HCT116 (cell line): Measurements from ENCODE around the gene IL18R1. TPM values are rescaled to one million over a fixed set of nuclear protein-coding genes. Genes with fewer than 3 reads are reported as not detected.

Source experiments
- ATAC-seq: fragments of 200-7000 bp; cut with Tn5 transposase; 2 replicates; pipeline ENCODE4 v1.9.1; 2020; ENCODE audit warnings: mild to moderate bottlenecking, moderate library complexity
- BruUV-seq: library from RNA; stranded (reverse); fragments of 400-500 nt; replicated peaks from 2 replicates; lab custom pipeline; 2021; lab: Mats Ljungman, UMichigan
- CTCF ChIA-PET: fragments of 300-600 bp; sonication (Branson Sonifier 250); formaldehyde crosslinking; loops from one replicate; lab custom pipeline; 2021; ENCODE audit warnings: antibody characterized with exemption; lab: Charles Lee
- POLR2A ChIA-PET: fragments of 300-600, 350-600 bp; sonication (Branson Sonifier 250); formaldehyde crosslinking; loops from one replicate; lab custom pipeline; 2021; ENCODE audit warnings: antibody characterized with exemption; lab: Charles Lee
- RAD21 ChIA-PET, 2 experiments: fragments of 300-600 bp; sonication (Branson Sonifier 250); formaldehyde crosslinking; loops; one replicate each; lab custom pipeline; 2023; ENCODE audit warnings: low total read pairs in 2 of 2; ENCODE audit not compliant: uncharacterized antibody in 2 of 2, unreplicated experiment in 2 of 2, low non-redundant PET in 1 of 2; lab: Charles Lee
- DNase-seq: peaks from one replicate; pipeline ENCODE4 v3.0.0-alpha.2; 2010; ENCODE audit warnings: low read depth, low spot score
- H2AFZ ChIP-seq: fragments of 200-600 bp; shearing (Covaris generic), sonication (generic); 2 replicates; pipeline ENCODE4 v1.6.1; 2017; ENCODE audit warnings: low read depth, mixed run types, mixed read lengths, antibody characterized with exemption, low read length; ENCODE audit not compliant: poor library complexity, severe bottlenecking
- H3K27ac ChIP-seq: 2 replicates; pipeline ENCODE4 v1.5.1; 2012; ENCODE audit warnings: low read depth, low read length
- H3K27me3 ChIP-seq: fragments of 200-600 bp; sonication (generic); 2 replicates; pipeline ENCODE4 v1.6.1; 2016; ENCODE audit warnings: mixed run types, low read length, mixed read lengths; ENCODE audit not compliant: insufficient read depth
- H3K36me3 ChIP-seq, 2 experiments: fragments of 200-500 bp in 1 of 2; fragments of 200-600 bp in 1 of 2; sonication (Bioruptor generic) in 1 of 2; sonication (generic) in 1 of 2; 2 replicates each; pipeline versions ENCODE4 v1.5.1 to v1.6.1; 2014 to 2016; ENCODE audit warnings: low read length in 2 of 2, inconsistent platforms in 1 of 2, mixed read lengths in 1 of 2, mixed run types in 1 of 2; ENCODE audit not compliant: insufficient read depth in 2 of 2, control insufficient read depth in 1 of 2
- H3K4me1 ChIP-seq, 2 experiments: fragments of 200-600 bp in 1 of 2; sonication (generic) in 1 of 2; 2 replicates each; pipeline versions ENCODE4 v1.5.1 to v1.6.1; 2012 to 2017; ENCODE audit warnings: low read length in 2 of 2, inconsistent platforms in 1 of 2, mild to moderate bottlenecking in 1 of 2, mixed read lengths in 1 of 2, mixed run types in 1 of 2, moderate library complexity in 1 of 2; ENCODE audit not compliant: insufficient read depth in 2 of 2, control insufficient read depth in 1 of 2
- H3K4me2 ChIP-seq: fragments of 200-600 bp; sonication (generic); 2 replicates; pipeline ENCODE4 v1.6.1; 2017; ENCODE audit warnings: mixed run types, low read length, mixed read lengths
- H3K4me3 ChIP-seq, 2 experiments: fragments of 200-600 bp in 1 of 2; sonication (generic) in 1 of 2; replicated peaks in 1 of 2; 2 replicates each; pipeline ENCODE4 v1.5.1; 2011 to 2016; ENCODE audit warnings: low read length in 2 of 2, control low read depth in 1 of 2, low read depth in 1 of 2, mild to moderate bottlenecking in 1 of 2, mixed read lengths in 1 of 2, mixed run types in 1 of 2
- H3K79me2 ChIP-seq: fragments of 200-600 bp; sonication (generic); 2 replicates; pipeline ENCODE4 v1.6.1; 2017; ENCODE audit warnings: mild to moderate bottlenecking, mixed run types, low read length, moderate library complexity, mixed read lengths; ENCODE audit not compliant: insufficient read depth
- H3K9ac ChIP-seq: fragments of 200-600 bp; sonication (generic); 2 replicates; pipeline ENCODE4 v1.6.1; 2016; ENCODE audit warnings: low read length, mixed read lengths
- H3K9me2 ChIP-seq: fragments of 200-600 bp; sonication (generic), shearing (Covaris generic); 2 replicates; pipeline ENCODE4 v1.6.1; 2017; ENCODE audit warnings: mixed run types, mild to moderate bottlenecking, moderate library complexity; ENCODE audit not compliant: insufficient read depth
- H3K9me3 ChIP-seq, 2 experiments: fragments of 200-500 bp in 1 of 2; fragments of 200-600 bp in 1 of 2; sonication (Bioruptor generic) in 1 of 2; sonication (generic) in 1 of 2; 2 replicates each; pipeline ENCODE4 v1.6.1; 2014 to 2017; ENCODE audit warnings: low read length in 2 of 2, mixed read lengths in 2 of 2, inconsistent platforms in 1 of 2, low read depth in 1 of 2, mild to moderate bottlenecking in 1 of 2, mixed run types in 1 of 2, moderate library complexity in 1 of 2; ENCODE audit not compliant: control insufficient read depth in 1 of 2, insufficient read depth in 1 of 2
- H4K20me1 ChIP-seq: fragments of 200-600 bp; sonication (generic), shearing (Covaris generic); 2 replicates; pipeline ENCODE4 v1.6.1; 2017; ENCODE audit warnings: mixed run types, mild to moderate bottlenecking, moderate library complexity; ENCODE audit not compliant: insufficient read depth
- CBX3 ChIP-seq: IDR thresholded peaks from 2 replicates; pipeline ENCODE4 v1.6.1; 2012; ENCODE audit warnings: low read depth
- EZH2 ChIP-seq: fragments of 200-600 bp; sonication (generic); IDR thresholded peaks from 2 replicates; pipeline ENCODE4 v1.6.1; 2017; ENCODE audit warnings: antibody characterized with exemption, mixed run types
- EZH2phosphoT487 ChIP-seq: fragments of 200-600 bp; IDR thresholded peaks from 2 replicates; pipeline ENCODE4 v1.6.1; 2018; ENCODE audit warnings: antibody characterized with exemption, borderline replicate concordance
- FOSL1 ChIP-seq: IDR thresholded peaks from 2 replicates; pipeline ENCODE4 v1.6.1; 2012; ENCODE audit warnings: low read depth
- JUND ChIP-seq: IDR thresholded peaks from 2 replicates; pipeline ENCODE4 v1.6.1; 2012
- POLR2A ChIP-seq: IDR thresholded peaks from 2 replicates; pipeline ENCODE4 v1.7.0; 2011; ENCODE audit warnings: borderline replicate concordance; ENCODE audit not compliant: insufficient read depth, insufficient read length; ENCODE audit errors: extremely low read depth
- POLR2AphosphoS5 ChIP-seq: IDR thresholded peaks from 2 replicates; pipeline ENCODE4 v1.6.1; 2011; ENCODE audit warnings: mild to moderate bottlenecking, low read depth, low read length, moderate library complexity
- RAD21 ChIP-seq: IDR thresholded peaks from 2 replicates; pipeline ENCODE4 v1.6.1; 2012; ENCODE audit warnings: low read depth, mild to moderate bottlenecking
- SP1 ChIP-seq: IDR thresholded peaks from 2 replicates; pipeline ENCODE4 v1.6.1; 2012; ENCODE audit warnings: low read depth
- YY1 ChIP-seq: IDR thresholded peaks from 2 replicates; pipeline ENCODE4 v1.6.1; 2011; ENCODE audit warnings: low read length, low read depth, moderate library complexity, mild to moderate bottlenecking; ENCODE audit not compliant: insufficient replicate concordance; ENCODE audit errors: extremely low read depth
- intact Hi-C: fragments of 100-400 bp; cut with micrococcal nuclease; formaldehyde crosslinking; loops from 2 replicates; pipeline ENCODE4 v1.10.0; 2022
- total RNA-seq: library from RNA; stranded (reverse); gene quantifications from one replicate; pipeline ENCODE4 v1.2.1, GENCODE V29; 2021; ENCODE audit not compliant: unreplicated experiment
- TF ChIP-seq, protein P1 (sequence below): IDR thresholded peaks from 2 replicates; pipeline ENCODE4 v1.6.1; 2011; ENCODE audit warnings: mild to moderate bottlenecking, low read length, moderate library complexity; ENCODE audit not compliant: insufficient replicate concordance; ENCODE audit errors: extremely low read depth
- TF ChIP-seq, protein P2 (sequence below), 3 experiments: fragments of 200-600 bp in 1 of 3; sonication (generic) in 1 of 3; IDR thresholded peaks in 2 of 3; conservative IDR thresholded peaks in 1 of 3; 2 replicates each; pipeline ENCODE4 v1.5.1; 2012 to 2017; ENCODE audit warnings: low read depth in 2 of 3, low read length in 2 of 3, antibody characterized with exemption in 1 of 3, borderline replicate concordance in 1 of 3, control low read depth in 1 of 3, mild to moderate bottlenecking in 1 of 3, mixed read lengths in 1 of 3, mixed run types in 1 of 3, moderate library complexity in 1 of 3; ENCODE audit not compliant: insufficient read depth in 1 of 3
- TF ChIP-seq, protein P3 (sequence below): IDR thresholded peaks from 2 replicates; pipeline ENCODE4 v1.6.1; 2012; ENCODE audit warnings: low read depth

IL18R1 gene
- total RNA-seq, 1 experiment from 2014 or later: 1.5 TPM

DNA sequence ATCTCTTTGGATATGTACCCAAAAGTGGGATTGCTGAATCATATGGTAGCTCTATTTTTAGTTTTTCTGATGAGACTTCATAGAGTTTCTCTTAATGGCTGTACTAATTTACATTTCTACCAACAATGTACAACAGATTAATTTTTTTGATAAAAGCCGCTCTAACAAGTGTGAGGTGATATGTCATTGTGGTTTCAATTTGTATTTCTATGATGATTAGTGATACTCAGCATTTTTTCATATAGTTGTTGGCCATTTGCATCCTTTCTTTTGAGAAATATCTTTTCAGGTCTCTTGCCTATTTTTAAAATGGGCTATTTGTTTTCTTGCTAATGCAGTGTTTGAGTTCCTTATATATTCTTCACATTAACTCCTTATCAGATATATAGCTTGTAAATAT, 71.7 kb downstream of the IL18R1 start:
- POLR2A ChIA-PET: no interaction called here
- TF ChIP-seq YY1 (no peak), RAD21 (no peak), POLR2AphosphoS5 (no peak), EZH2phosphoT487 (no peak), FOSL1 (no peak), POLR2A (no peak), SP1 (no peak), EZH2 (no peak), CBX3 (no peak), JUND (no peak)
- TF ChIP-seq, protein P1, sequence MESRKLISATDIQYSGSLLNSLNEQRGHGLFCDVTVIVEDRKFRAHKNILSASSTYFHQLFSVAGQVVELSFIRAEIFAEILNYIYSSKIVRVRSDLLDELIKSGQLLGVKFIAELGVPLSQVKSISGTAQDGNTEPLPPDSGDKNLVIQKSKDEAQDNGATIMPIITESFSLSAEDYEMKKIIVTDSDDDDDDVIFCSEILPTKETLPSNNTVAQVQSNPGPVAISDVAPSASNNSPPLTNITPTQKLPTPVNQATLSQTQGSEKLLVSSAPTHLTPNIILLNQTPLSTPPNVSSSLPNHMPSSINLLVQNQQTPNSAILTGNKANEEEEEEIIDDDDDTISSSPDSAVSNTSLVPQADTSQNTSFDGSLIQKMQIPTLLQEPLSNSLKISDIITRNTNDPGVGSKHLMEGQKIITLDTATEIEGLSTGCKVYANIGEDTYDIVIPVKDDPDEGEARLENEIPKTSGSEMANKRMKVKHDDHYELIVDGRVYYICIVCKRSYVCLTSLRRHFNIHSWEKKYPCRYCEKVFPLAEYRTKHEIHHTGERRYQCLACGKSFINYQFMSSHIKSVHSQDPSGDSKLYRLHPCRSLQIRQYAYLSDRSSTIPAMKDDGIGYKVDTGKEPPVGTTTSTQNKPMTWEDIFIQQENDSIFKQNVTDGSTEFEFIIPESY: no peak
- TF ChIP-seq, protein P2, sequence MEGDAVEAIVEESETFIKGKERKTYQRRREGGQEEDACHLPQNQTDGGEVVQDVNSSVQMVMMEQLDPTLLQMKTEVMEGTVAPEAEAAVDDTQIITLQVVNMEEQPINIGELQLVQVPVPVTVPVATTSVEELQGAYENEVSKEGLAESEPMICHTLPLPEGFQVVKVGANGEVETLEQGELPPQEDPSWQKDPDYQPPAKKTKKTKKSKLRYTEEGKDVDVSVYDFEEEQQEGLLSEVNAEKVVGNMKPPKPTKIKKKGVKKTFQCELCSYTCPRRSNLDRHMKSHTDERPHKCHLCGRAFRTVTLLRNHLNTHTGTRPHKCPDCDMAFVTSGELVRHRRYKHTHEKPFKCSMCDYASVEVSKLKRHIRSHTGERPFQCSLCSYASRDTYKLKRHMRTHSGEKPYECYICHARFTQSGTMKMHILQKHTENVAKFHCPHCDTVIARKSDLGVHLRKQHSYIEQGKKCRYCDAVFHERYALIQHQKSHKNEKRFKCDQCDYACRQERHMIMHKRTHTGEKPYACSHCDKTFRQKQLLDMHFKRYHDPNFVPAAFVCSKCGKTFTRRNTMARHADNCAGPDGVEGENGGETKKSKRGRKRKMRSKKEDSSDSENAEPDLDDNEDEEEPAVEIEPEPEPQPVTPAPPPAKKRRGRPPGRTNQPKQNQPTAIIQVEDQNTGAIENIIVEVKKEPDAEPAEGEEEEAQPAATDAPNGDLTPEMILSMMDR (IDR thresholded peaks at IDR 0.05 in 2 of 3, conservative IDR thresholded peaks at IDR 0.05 in 1 of 3; ENCODE audit: borderline replicate concordance in 1 of 3, insufficient read depth in 1 of 3, low read depth in 2 of 3, low read length in 2 of 3): no peak
- TF ChIP-seq, protein P3, sequence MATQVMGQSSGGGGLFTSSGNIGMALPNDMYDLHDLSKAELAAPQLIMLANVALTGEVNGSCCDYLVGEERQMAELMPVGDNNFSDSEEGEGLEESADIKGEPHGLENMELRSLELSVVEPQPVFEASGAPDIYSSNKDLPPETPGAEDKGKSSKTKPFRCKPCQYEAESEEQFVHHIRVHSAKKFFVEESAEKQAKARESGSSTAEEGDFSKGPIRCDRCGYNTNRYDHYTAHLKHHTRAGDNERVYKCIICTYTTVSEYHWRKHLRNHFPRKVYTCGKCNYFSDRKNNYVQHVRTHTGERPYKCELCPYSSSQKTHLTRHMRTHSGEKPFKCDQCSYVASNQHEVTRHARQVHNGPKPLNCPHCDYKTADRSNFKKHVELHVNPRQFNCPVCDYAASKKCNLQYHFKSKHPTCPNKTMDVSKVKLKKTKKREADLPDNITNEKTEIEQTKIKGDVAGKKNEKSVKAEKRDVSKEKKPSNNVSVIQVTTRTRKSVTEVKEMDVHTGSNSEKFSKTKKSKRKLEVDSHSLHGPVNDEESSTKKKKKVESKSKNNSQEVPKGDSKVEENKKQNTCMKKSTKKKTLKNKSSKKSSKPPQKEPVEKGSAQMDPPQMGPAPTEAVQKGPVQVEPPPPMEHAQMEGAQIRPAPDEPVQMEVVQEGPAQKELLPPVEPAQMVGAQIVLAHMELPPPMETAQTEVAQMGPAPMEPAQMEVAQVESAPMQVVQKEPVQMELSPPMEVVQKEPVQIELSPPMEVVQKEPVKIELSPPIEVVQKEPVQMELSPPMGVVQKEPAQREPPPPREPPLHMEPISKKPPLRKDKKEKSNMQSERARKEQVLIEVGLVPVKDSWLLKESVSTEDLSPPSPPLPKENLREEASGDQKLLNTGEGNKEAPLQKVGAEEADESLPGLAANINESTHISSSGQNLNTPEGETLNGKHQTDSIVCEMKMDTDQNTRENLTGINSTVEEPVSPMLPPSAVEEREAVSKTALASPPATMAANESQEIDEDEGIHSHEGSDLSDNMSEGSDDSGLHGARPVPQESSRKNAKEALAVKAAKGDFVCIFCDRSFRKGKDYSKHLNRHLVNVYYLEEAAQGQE: no peak
- TF ChIP-seq, all 23 proteins: peak for 0
- intact Hi-C loops: no loop called here
- 0 out of 2 replicates have a peak, but pooled peaks cover 3% of the 10 kb centered on the region for H3K27me3 ChIP-seq
- H3K9me3 ChIP-seq: no peaks in the 10 kb centered on the region
- DNase-seq: no peak
- CTCF ChIA-PET: no interaction called here
- no peaks in the 10 kb centered on the region for H4K20me1 ChIP-seq
- no peaks in the 10 kb centered on the region for H3K79me2 ChIP-seq
- no peaks in the 10 kb centered on the region for H3K9me2 ChIP-seq
- no peak overlapping the region for H3K4me2 ChIP-seq
- no TSS peak for BruUV-seq
- H2AFZ ChIP-seq: no peak overlapping the region
- no peak overlapping the region for H3K4me3 ChIP-seq
- H3K4me1 ChIP-seq: no peaks in the 10 kb centered on the region
- ATAC-seq: no peak
- RAD21 ChIA-PET: no interaction called here
- H3K27ac ChIP-seq: no peak overlapping the region
- no peaks in the 10 kb centered on the region for H3K36me3 ChIP-seq
- no peak overlapping the region for H3K9ac ChIP-seq
